SK-N-MC (cell line): ENCODE measurements around the gene SLC26A9.

Experiments used
- EZH2 ChIP-seq: fragments of 200-600 bp; sonication (generic); IDR thresholded peaks from one replicate; pipeline ENCODE4 v1.6.1; 2017; ENCODE audit warnings: antibody characterized with exemption
- FOXP2 ChIP-seq: optimal IDR thresholded peaks from 2 replicates; pipeline ENCODE3; 2011; ENCODE audit warnings: mild to moderate bottlenecking, moderate library complexity; ENCODE audit not compliant: insufficient read depth; ENCODE audit errors: extremely low read length, control extremely low read depth
- POLR2AphosphoS5 ChIP-seq: IDR thresholded peaks from 2 replicates; pipeline ENCODE4 v1.6.1; 2012; ENCODE audit warnings: mild to moderate bottlenecking, low read depth, low read length, borderline replicate concordance

GRCh38 chr1:205989786-205990185 is 46.5 kb upstream of the SLC26A9 start:
- TF ChIP-seq EZH2 (no peak), POLR2AphosphoS5 (no peak), FOXP2 (no peak)
